Cardiac muscle cell (in vitro differentiated cells and primary cell): ENCODE results near the gene ELL. TPM values are rescaled to one million over a fixed set of nuclear protein-coding genes. Genes with fewer than 3 reads are reported as not detected.

Experiments used
- DNase-seq, 2 donors: peaks; one replicate each; pipeline versions ENCODE4 v3.0.0 to v3.0.0-alpha.2; 2010 to 2017; ENCODE audit warnings: low read depth in 1 of 2, low spot score in 1 of 2
- H3K27ac ChIP-seq: fragments of 200-600 bp; sonication (generic); 2 replicates; pipeline ENCODE4 v1.5.1; 2016
- H3K27me3 ChIP-seq: fragments of 200-600 bp; sonication (generic); 2 replicates; pipeline ENCODE4 v1.6.0; 2016; ENCODE audit warnings: control low read depth
- H3K36me3 ChIP-seq: fragments of 200-600 bp; sonication (generic); 2 replicates; pipeline ENCODE4 v1.5.1; 2016; ENCODE audit warnings: control low read depth
- H3K4me1 ChIP-seq: fragments of 200-600 bp; sonication (generic); 2 replicates; pipeline ENCODE4 v1.8.1; 2017; ENCODE audit warnings: low read depth, mild to moderate bottlenecking, mixed run types
- H3K4me3 ChIP-seq: fragments of 200-600 bp; sonication (generic); 2 replicates; pipeline ENCODE4 v1.5.1; 2016; ENCODE audit warnings: mild to moderate bottlenecking
- H3K9me3 ChIP-seq: fragments of 200-600 bp; sonication (generic); 2 replicates; pipeline ENCODE4 v1.5.1; 2017; ENCODE audit warnings: low read depth, mild to moderate bottlenecking, control low read depth
- CTCF ChIP-seq: IDR thresholded peaks from 2 replicates; pipeline ENCODE4 v1.5.1; 2012; ENCODE audit warnings: low read depth, mild to moderate bottlenecking, low read length
- polyA plus RNA-seq: library from polyadenylated mRNA; unstranded; fragments of >200 nt; fragmentation: Nextera tagmentation; extraction: Ambion mirVana; gene quantifications from 2 replicates; pipeline ENCODE4 v1.2.1, GENCODE V29; 2016
- total RNA-seq: library from RNA; depleted of rRNA; stranded (reverse); fragments of >200 nt; gene quantifications from 2 replicates; pipeline ENCODE4 v1.2.3, GENCODE V29; 2016

ELL gene
- total and polyA plus RNA-seq, 2 experiments from 2014 or later = 14.8 to 20.7 TPM

GRCh38 chr19:18442941-18443340 is 78.9 kb downstream of the ELL start:
- no peak for DNase-seq
- Histone ChIP-seq H3K36me3 (peaks cover 9% of the 10 kb centered on the region), H3K27ac (no peak overlapping the region), H3K4me1 (peaks cover 27% of the 10 kb centered on the region), H3K4me3 (no peak overlapping the region), H3K27me3 (no peaks in the 10 kb centered on the region), H3K9me3 (no peaks in the 10 kb centered on the region)
- no peak for TF ChIP-seq CTCF

GRCh38 chr19:18441804-18442788 is 79.8 kb downstream of the ELL start:
- Histone ChIP-seq H3K27ac (no peak overlapping the region), H3K4me1 (peaks cover 24% of the 10 kb centered on the region), H3K36me3 (peaks cover 9% of the 10 kb centered on the region), H3K4me3 (no peak overlapping the region), H3K27me3 (no peaks in the 10 kb centered on the region), H3K9me3 (no peaks in the 10 kb centered on the region)
- no peak for DNase-seq
- TF ChIP-seq CTCF = no peak

GRCh38 chr19:18440936-18441803 is 80.7 kb downstream of the ELL start:
- H3K27ac ChIP-seq = peak overlapping the region; percentile 95
- DNase-seq = no peak
- no peaks in the 10 kb centered on the region for H3K27me3 ChIP-seq
- H3K36me3 ChIP-seq = peaks cover 9% of the 10 kb centered on the region
- H3K4me3 ChIP-seq = no peak overlapping the region
- no peak for TF ChIP-seq CTCF
- peaks cover 21% of the 10 kb centered on the region for H3K4me1 ChIP-seq
- H3K9me3 ChIP-seq = no peaks in the 10 kb centered on the region

- H3K27me3 ChIP-seq = no peaks in the 10 kb centered on the region
- H3K4me3 ChIP-seq = no peak overlapping the region
- DNase-seq = peak in 1 of 2 donors; percentile 54
- H3K27ac ChIP-seq = peak overlapping the region; percentile 95
- TF ChIP-seq CTCF = peak; percentile 26
- H3K36me3 ChIP-seq = peaks cover 9% of the 10 kb centered on the region
- H3K9me3 ChIP-seq = no peaks in the 10 kb centered on the region
- peaks cover 21% of the 10 kb centered on the region for H3K4me1 ChIP-seq
Observed at GRCh38 chr19:18440415-18440877, 81.4 kb downstream of the ELL start.

GRCh38 chr19:18439910-18440237 is 82.0 kb downstream of the ELL start:
- no peaks in the 10 kb centered on the region for H3K9me3 ChIP-seq
- DNase-seq = no peak
- peaks cover 5% of the 10 kb centered on the region for H3K36me3 ChIP-seq
- TF ChIP-seq CTCF = no peak
- peak overlapping the region; percentile 95 for H3K27ac ChIP-seq
- H3K4me1 ChIP-seq = peaks cover 21% of the 10 kb centered on the region
- no peak overlapping the region for H3K4me3 ChIP-seq
- no peaks in the 10 kb centered on the region for H3K27me3 ChIP-seq
